NCI-H146 treated with DMSO at 0.1 percent for 48 hours (cell line): Measurements from ENCODE around the gene LCN15.
A peak's percentile ranks its signal among the peaks of the same experiment; 100 is the strongest.
"Not testable (repeated sequence)": the region's sequence is repeated elsewhere in the genome, so short reads cannot be mapped to it uniquely, and the experiment has no call there.

Experiments used
- DNase-seq: peaks from one replicate; lab custom pipeline; 2025; ENCODE audit not compliant: unreplicated experiment; lab: John Stamatoyannopoulos, UW

The LCN15 gene

GRCh38 chr9:136723362-136723976, 40.8 kb downstream of the LCN15 start:
- DNase-seq = no peak

GRCh38 chr9:136722969-136723356, 41.4 kb downstream of the LCN15 start:
- DNase-seq = no peak

- no peak for DNase-seq
Observed at GRCh38 chr9:136722093-136722968, 42.0 kb downstream of the LCN15 start.

- no peak for DNase-seq
Observed at GRCh38 chr9:136721339-136722092, 42.8 kb downstream of the LCN15 start.

GRCh38 chr9:136720898-136721338, 43.4 kb downstream of the LCN15 start:
- no peak for DNase-seq

GRCh38 chr9:136720251-136720897, 43.9 kb downstream of the LCN15 start:
- no peak for DNase-seq

- no peak for DNase-seq
Observed at GRCh38 chr9:136719195-136719880, 45.0 kb downstream of the LCN15 start.

- no peak for DNase-seq
Observed at GRCh38 chr9:136718345-136719194, 45.7 kb downstream of the LCN15 start.

GRCh38 chr9:136717399-136717798, 46.9 kb downstream of the LCN15 start:
- DNase-seq = no peak

GRCh38 chr9:136714893-136715274, 49.4 kb downstream of the LCN15 start:
- DNase-seq = no peak

GRCh38 chr9:136714096-136714892, 50.0 kb downstream of the LCN15 start:
- DNase-seq = no peak

GRCh38 chr9:136713550-136713949, 50.8 kb downstream of the LCN15 start:
- no peak for DNase-seq

GRCh38 chr9:136712690-136713544, 51.4 kb downstream of the LCN15 start:
- DNase-seq = no peak

- DNase-seq = peak; percentile 24
Observed at GRCh38 chr9:136711751-136712689, 52.3 kb downstream of the LCN15 start, which contains the start of gene DIPK1B. TSS of gene DIPK1B (plus strand) at chr9:136712572. CDS start at chr9:136712666, 94 bp downstream.

GRCh38 chr9:136711219-136711648, 53.1 kb downstream of the LCN15 start:
- DNase-seq = not testable (repeated sequence)

- DNase-seq = no peak
Observed at GRCh38 chr9:136710543-136710942, 53.8 kb downstream of the LCN15 start.
